ENCODE results near the gene GAL.

- no peak for TF ChIP-seq CTCF (conservative IDR thresholded peaks at IDR 0.05 in 1 of 2, IDR thresholded peaks at IDR 0.05 in 1 of 2; ENCODE audit: extremely low read depth in 1 of 2, insufficient read depth in 1 of 2, low read depth in 1 of 2, low read length in 2 of 2)
- TF ChIP-seq EZH2 (IDR thresholded peaks at IDR 0.05; ENCODE audit: borderline replicate concordance, low read length): no peak
These were observed 13.9 kb upstream of the GAL start for GRCh38 chr11:68670208-68670992.
